Adipocyte (in vitro differentiated cells): Measurements from ENCODE around the gene EIF4G1.

Experiments used
- DNase-seq: peaks from one replicate; pipeline ENCODE4 v3.0.0-alpha.2; 2015; ENCODE audit warnings: low read depth
- H3K27me3 ChIP-seq: replicated peaks from 2 replicates; pipeline ENCODE4 v1.7.0; 2013; ENCODE audit warnings: mild to moderate bottlenecking, low read length, moderate library complexity; ENCODE audit not compliant: control insufficient read depth, insufficient read depth
- H3K36me3 ChIP-seq: 2 replicates; pipeline ENCODE4 v1.7.0; 2013; ENCODE audit warnings: low read length, mild to moderate bottlenecking, moderate library complexity; ENCODE audit not compliant: control insufficient read depth, insufficient read depth, severe bottlenecking
- H3K4me1 ChIP-seq: 2 replicates; pipeline ENCODE4 v1.7.0; 2013; ENCODE audit warnings: mild to moderate bottlenecking, low read length, moderate library complexity; ENCODE audit not compliant: control insufficient read depth, insufficient read depth
- H3K4me3 ChIP-seq: 2 replicates; pipeline ENCODE4 v1.7.0; 2013; ENCODE audit warnings: mild to moderate bottlenecking, low read length, moderate library complexity
- H3K9ac ChIP-seq: 2 replicates; pipeline ENCODE4 v1.7.0; 2013; ENCODE audit warnings: mild to moderate bottlenecking, low read length, moderate library complexity
- H3K9me3 ChIP-seq: 2 replicates; pipeline ENCODE4 v1.7.0; 2013; ENCODE audit warnings: mild to moderate bottlenecking, low read length, moderate library complexity; ENCODE audit not compliant: control insufficient read depth

EIF4G1 gene

GRCh38 chr3:184361932-184362667 is 47.7 kb downstream of the EIF4G1 start:
- no peaks in the 10 kb centered on the region for H3K27me3 ChIP-seq
- peak overlapping the region; percentile 97 for H3K9ac ChIP-seq
- peak; percentile 83 for DNase-seq
- H3K9me3 ChIP-seq, result no peaks in the 10 kb centered on the region
- peaks cover 22% of the 10 kb centered on the region for H3K36me3 ChIP-seq
- H3K4me1 ChIP-seq, result peaks cover 21% of the 10 kb centered on the region
- H3K4me3 ChIP-seq, result peak overlapping the region; percentile 99

GRCh38 chr3:184362668-184363546 is 48.5 kb downstream of the EIF4G1 start:
- Histone ChIP-seq H3K9me3 (no peaks in the 10 kb centered on the region), H3K36me3 (peaks cover 26% of the 10 kb centered on the region), H3K4me3 (peak overlapping the region; percentile 99), H3K27me3 (no peaks in the 10 kb centered on the region), H3K4me1 (peaks cover 23% of the 10 kb centered on the region), H3K9ac (peak overlapping the region; percentile 97)
- peak; percentile 99 for DNase-seq

GRCh38 chr3:184366619-184367289 is 52.3 kb downstream of the EIF4G1 start:
- no peaks in the 10 kb centered on the region for H3K27me3 ChIP-seq
- H3K4me3 ChIP-seq, result no peak overlapping the region
- H3K4me1 ChIP-seq, result peaks cover 39% of the 10 kb centered on the region
- H3K36me3 ChIP-seq, result peaks cover 27% of the 10 kb centered on the region
- peak; percentile 83 for DNase-seq
- H3K9me3 ChIP-seq, result no peaks in the 10 kb centered on the region
- H3K9ac ChIP-seq, result peak overlapping the region; percentile 27

- Histone ChIP-seq H3K9ac (no peak overlapping the region), H3K9me3 (no peaks in the 10 kb centered on the region), H3K36me3 (peaks cover 27% of the 10 kb centered on the region), H3K4me3 (no peak overlapping the region), H3K4me1 (peaks cover 42% of the 10 kb centered on the region), H3K27me3 (no peaks in the 10 kb centered on the region)
- DNase-seq, result no peak
Measured at GRCh38 chr3:184368116-184368515, 53.7 kb downstream of the EIF4G1 start.

- Histone ChIP-seq H3K9me3 (no peaks in the 10 kb centered on the region), H3K27me3 (no peaks in the 10 kb centered on the region), H3K36me3 (peaks cover 27% of the 10 kb centered on the region), H3K4me3 (no peak overlapping the region), H3K9ac (peak overlapping the region; percentile 3), H3K4me1 (peaks cover 48% of the 10 kb centered on the region)
- DNase-seq, result peak; percentile 28
Measured at GRCh38 chr3:184368586-184369183, 54.3 kb downstream of the EIF4G1 start.

GRCh38 chr3:184371570-184372018 is 57.2 kb downstream of the EIF4G1 start:
- H3K9me3 ChIP-seq, result no peaks in the 10 kb centered on the region
- peak; percentile 93 for DNase-seq
- H3K36me3 ChIP-seq, result peaks cover 15% of the 10 kb centered on the region

GRCh38 chr3:184372296-184372821 is 58.0 kb downstream of the EIF4G1 start:
- Histone ChIP-seq H3K9ac (no peak overlapping the region), H3K4me1 (peaks cover 38% of the 10 kb centered on the region), H3K36me3 (peaks cover 8% of the 10 kb centered on the region), H3K27me3 (no peaks in the 10 kb centered on the region), H3K4me3 (no peak overlapping the region), H3K9me3 (no peaks in the 10 kb centered on the region)
- DNase-seq, result no peak

More at GRCh38 chr3:184371570-184372018, 57.2 kb downstream of the EIF4G1 start:
- no peak overlapping the region for H3K9ac ChIP-seq
- H3K27me3 ChIP-seq, result no peaks in the 10 kb centered on the region
- H3K4me3 ChIP-seq, result no peak overlapping the region
- peaks cover 37% of the 10 kb centered on the region for H3K4me1 ChIP-seq

GRCh38 chr3:184372911-184373310 is 58.5 kb downstream of the EIF4G1 start:
- no peak for DNase-seq
- no peaks in the 10 kb centered on the region for H3K9me3 ChIP-seq
- no peak overlapping the region for H3K4me3 ChIP-seq
- H3K36me3 ChIP-seq, result peaks cover 5% of the 10 kb centered on the region
- peaks cover 2% of the 10 kb centered on the region for H3K27me3 ChIP-seq
- H3K9ac ChIP-seq, result no peak overlapping the region
- H3K4me1 ChIP-seq, result peaks cover 41% of the 10 kb centered on the region

- H3K9ac ChIP-seq, result no peak overlapping the region
- H3K4me3 ChIP-seq, result no peak overlapping the region
- DNase-seq, result peak; percentile 67
- H3K27me3 ChIP-seq, result peaks cover 7% of the 10 kb centered on the region
- H3K4me1 ChIP-seq, result peaks cover 38% of the 10 kb centered on the region
- H3K36me3 ChIP-seq, result no peaks in the 10 kb centered on the region
- H3K9me3 ChIP-seq, result no peaks in the 10 kb centered on the region
Measured at GRCh38 chr3:184373422-184373821, 59.0 kb downstream of the EIF4G1 start.

- Histone ChIP-seq H3K36me3 (no peaks in the 10 kb centered on the region), H3K4me1 (peaks cover 25% of the 10 kb centered on the region), H3K9me3 (no peaks in the 10 kb centered on the region), H3K9ac (no peak overlapping the region), H3K27me3 (peaks cover 13% of the 10 kb centered on the region), H3K4me3 (no peak overlapping the region)
- DNase-seq, result no peak
Measured at GRCh38 chr3:184375747-184376461, 61.5 kb downstream of the EIF4G1 start.
